ENCODE measurements around the gene SYMPK.
"Not testable (repeated sequence)": the region's sequence is repeated elsewhere in the genome, so short reads cannot be mapped to it uniquely, and the experiment has no call there.

SYMPK gene

GRCh38 chr19:45885556-45886426 is 22.8 kb upstream of the SYMPK start, which contains the start of gene IRF2BP1:
IRF2BP1 (minus strand) TSS chr19:45886141; CDS start chr19:45885774, 367 bp downstream.
- peak; percentile 84 for DNase-seq

DNA sequence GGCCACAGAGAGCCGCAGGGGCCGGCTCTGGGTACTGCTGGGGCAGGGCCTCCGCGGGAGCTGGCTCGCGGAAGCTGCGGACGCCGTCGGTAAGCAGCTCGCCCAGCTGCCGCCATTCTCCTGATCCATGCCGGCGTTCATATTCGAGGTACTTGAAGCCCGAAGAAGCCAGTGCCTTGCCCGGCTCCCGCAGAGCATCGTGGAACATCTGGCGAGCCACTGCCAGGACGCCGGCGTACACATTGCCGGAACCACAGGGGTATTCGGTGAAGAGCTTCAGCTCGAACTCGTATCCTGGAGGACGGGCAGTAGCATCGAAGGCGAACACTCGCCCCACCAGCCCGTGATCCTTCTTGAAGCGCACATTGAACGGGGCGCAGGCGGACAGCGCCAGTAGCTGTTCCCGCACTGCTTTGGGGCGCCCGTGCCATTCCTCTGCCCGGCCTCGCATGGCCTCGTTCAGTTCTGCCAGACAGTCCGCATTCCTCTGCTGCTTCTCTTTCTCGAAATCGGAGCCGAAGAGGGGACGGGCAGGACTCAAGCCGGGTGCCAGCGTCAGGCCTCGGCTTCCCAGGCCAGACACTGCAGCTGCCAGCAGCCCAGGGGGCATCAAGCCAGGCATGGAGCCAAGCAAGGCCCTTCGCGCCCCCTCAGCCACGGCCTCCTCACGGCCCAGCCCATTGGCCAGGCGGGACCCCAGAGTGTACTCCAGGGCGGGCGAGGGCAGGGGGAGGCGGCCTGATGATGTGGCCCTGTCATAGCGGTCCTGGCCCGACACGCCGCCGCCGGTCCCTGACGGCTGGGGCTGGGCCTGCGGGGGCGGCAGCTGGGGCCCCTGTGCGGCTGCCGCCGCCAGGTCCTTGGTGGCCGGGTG is 22.0 kb upstream of the SYMPK start:
- peak; percentile 9 for DNase-seq

DNA sequence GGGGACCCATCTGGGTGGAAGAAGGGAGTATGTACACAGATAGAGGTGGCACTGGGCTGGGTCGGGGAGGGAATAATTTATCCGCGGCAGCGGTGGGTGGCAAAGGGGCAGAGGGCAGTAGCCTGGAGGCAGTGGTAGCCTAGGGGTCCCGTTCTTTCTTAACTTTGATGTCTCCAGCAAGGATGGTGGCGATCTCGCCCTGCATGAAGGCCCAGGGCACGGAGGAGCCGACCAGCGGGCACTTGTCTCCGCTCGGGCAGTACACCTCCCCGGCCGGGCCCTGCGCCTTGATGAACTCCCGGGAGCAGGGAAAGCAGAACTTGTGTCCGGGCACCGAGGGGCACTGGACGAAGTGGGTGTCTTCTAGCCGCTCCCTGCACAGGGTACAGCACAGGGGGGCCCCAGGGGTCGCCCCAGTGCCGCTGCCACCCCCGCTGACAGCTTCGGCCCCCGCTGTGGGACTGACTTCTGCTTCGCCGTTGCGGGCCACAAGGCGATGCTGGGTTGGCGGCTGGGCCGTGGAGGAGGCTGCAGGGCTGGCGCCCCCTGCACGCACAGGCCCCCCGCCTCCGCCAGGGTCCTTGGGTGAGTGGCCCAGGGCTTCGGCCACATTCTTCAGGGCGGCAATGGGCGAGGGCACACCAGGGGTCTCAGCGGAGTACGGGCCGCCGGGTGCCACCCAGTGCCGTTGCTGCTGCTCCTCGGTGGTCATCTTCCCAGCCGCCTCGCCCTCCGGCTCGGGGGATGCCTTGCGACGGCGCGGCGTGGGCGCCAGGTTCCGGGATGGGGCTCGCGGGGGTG is 21.1 kb upstream of the SYMPK start:
- no peak for DNase-seq

DNA sequence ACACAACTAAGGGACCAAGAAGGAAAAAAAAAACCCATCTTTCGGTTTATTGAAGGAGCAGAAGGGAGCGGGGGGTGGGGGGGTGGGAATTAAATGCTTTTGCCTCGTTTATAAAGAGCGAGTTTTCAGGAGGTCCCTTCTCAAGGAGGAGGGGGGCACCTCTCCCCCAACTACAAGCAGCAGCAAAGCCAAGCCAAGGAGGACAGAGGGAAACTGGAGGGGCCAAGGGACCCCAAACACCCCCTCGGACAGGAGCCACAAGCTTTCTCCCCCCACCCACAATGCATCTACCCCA is 20.6 kb upstream of the SYMPK start:
- no peak for DNase-seq

DNA sequence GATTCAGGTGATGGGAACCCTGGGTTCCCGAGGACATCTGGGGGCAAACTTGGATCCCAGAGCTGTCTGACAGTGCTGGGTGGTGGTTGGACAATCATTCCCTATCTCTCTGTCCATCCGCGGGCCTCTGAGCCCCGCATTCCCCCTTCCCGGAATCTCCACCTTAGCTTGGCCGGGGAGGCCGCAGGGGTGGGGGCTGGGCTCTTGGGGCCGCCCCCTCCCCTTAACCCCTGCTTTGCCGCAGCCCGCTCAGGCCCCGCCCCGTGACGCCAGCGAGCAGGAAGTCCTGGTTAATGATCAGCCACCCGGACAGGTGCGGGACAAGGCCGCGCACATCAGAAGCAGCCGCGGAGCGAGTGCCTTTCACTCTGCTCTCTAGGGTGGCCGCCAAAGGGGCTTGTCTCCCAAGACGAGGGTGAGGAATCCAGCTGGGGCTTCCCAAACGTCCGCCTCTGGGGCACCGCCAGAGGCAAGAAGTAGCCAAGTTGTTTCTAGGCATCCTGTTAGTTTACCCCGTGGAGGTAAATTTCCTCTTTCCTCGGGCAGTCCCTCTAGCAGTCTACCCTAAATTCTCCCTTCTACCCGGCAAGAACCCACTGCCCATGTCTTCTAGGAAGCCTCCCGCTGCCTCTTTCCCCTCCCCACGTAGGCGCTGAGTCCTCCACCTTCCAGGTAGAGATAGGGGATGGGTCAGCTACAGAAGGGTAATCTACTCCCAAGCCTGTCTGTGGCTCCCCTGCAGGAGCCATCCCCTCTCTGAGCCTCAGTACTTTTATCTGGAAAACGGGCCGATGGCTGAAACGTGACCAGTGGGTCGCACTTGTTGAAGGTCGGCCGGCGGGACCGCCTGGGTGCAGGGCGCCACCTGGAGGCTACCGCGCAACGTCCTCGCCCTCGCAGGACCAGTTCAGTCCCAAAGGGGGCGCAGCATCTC is 20.0 kb upstream of the SYMPK start:
- no peak for DNase-seq

DNA sequence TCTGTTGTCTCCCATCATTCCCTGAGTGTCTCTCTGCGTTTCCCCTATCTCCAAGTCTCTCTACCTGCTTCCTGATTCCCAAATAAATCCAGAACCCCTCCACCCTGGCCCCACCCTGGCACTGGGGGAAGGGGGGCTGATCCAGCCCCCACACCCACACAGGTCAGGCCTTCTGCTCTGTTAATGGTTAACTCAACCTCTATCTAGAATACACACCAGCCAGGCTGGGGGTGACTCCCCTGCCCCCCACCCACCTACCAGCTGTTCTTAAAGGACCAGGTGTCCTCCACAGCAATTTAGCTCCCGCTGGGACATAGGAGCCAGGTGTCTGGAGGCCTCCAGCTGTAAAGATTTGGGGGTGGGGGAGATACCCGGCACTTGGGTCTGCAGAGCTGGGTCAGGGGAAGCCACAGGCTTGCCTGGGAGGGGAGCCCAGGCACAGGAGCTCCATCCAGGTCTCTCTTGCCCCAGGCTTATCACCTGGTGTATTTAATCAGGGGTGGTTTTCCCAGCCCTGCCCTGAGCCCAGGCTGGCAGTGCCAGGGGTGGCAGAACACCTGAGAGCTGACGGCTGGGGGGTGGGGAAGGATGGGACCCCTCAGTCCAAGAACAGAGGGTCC is 19.1 kb upstream of the SYMPK start:
- DNase-seq: no peak

GRCh38 chr19:45881082-45881908 is 18.3 kb upstream of the SYMPK start:
- DNase-seq: no peak

DNA sequence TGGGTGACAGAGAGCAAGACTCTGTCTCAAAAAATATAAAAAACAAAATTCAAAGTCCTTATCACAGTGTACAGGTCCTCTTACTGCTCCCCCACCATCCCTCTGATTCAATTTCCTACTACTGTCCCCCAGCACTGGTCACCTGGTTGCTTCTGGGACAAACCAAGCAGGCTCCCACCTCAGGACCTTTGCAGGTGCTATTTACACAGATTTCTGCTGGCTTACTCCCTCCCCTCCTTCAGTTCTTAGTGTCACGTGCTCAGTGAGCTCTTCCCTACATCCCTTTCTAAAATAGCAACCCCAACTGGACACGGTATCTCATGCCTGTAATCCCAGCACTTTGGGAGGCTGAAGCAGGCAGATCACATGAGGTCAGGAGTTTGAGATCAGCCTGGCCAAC is 17.0 kb upstream of the SYMPK start:
- DNase-seq: no peak

GRCh38 chr19:45879055-45879454 is 16.1 kb upstream of the SYMPK start:
- DNase-seq: no peak

GRCh38 chr19:45878043-45878794 is 15.3 kb upstream of the SYMPK start:
- DNase-seq: no peak

- no peak for DNase-seq
Measured at GRCh38 chr19:45876411-45877197, 13.7 kb upstream of the SYMPK start.

- DNase-seq: no peak
Measured at GRCh38 chr19:45876161-45876410, 13.1 kb upstream of the SYMPK start.

DNA sequence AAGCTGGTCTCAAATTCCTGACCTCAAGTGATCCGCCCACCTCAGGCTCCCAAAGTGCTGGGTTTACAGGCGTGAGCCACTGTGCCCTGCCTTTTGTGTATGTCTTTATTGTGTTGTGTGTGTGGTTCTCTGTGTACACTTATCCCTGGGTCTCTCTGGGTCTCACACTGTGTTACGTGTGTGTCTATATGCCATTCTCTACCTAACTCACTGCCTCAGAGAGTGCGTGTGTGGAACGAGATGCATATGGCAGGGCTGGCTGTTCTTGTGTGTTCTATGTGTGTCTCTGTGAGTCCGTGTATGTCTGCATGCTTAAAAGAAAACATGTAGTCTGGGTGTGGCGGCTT is 11.6 kb upstream of the SYMPK start:
- DNase-seq: no peak

GRCh38 chr19:45873219-45873772 is 10.3 kb upstream of the SYMPK start:
- no peak for DNase-seq

DNA sequence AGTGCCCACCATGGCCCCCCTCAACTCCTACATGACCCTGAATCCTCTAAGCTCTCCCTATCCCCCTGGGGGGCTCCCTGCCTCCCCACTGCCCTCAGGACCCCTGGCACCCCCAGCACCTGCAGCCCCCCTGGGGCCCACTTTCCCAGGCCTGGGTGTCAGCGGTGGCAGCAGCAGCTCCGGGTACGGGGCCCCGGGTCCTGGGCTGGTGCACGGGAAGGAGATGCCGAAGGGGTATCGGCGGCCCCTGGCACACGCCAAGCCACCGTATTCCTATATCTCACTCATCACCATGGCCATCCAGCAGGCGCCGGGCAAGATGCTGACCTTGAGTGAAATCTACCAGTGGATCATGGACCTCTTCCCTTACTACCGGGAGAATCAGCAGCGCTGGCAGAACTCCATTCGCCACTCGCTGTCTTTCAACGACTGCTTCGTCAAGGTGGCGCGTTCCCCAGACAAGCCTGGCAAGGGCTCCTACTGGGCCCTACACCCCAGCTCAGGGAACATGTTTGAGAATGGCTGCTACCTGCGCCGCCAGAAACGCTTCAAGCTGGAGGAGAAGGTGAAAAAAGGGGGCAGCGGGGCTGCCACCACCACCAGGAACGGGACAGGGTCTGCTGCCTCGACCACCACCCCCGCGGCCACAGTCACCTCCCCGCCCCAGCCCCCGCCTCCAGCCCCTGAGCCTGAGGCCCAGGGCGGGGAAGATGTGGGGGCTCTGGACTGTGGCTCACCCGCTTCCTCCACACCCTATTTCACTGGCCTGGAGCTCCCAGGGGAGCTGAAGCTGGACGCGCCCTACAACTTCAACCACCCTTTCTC is 9.4 kb upstream of the SYMPK start:
- no peak for DNase-seq

- no peak for DNase-seq
Measured at GRCh38 chr19:45870798-45871197, 7.9 kb upstream of the SYMPK start.

DNA sequence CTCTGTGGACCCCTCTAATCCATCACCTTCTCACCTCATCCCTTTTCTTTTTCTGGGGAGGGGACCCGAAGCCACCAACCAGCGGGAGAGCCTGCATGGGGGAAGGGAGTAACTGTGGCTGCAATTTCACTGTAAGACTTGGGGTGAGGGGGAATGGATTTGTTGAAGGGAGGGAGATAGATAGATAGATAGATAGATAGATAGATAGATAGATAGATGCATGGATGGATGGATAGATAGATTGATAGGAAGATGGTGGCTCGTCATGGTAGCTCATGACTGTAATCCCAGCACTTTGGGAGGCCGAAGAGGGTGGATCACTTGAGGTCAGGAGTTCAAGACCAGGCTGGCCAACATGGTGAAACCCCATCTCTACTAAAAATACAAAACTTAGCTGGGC is 4.3 kb upstream of the SYMPK start:
- not testable (repeated sequence) for DNase-seq
